ENCODE results near the gene LRCH4.
A peak's percentile ranks its signal among the peaks of the same experiment; 100 is the strongest.

The LRCH4 gene

GRCh38 chr7:100585511-100586265 is at the start of gene LRCH4:
Gene LRCH4 (minus strand): TSS chr7:100586129. CDS start chr7:100586100, 29 bp downstream.
- peak; percentile 60 for DNase-seq

GRCh38 chr7:100632951-100633717 is 47.2 kb upstream of the LRCH4 start:
- peak; percentile 79 for DNase-seq

- no peak for DNase-seq
These were observed 44.1 kb upstream of the LRCH4 start for GRCh38 chr7:100630066-100630465.

- peak; percentile 56 for DNase-seq
These were observed 43.3 kb upstream of the LRCH4 start for GRCh38 chr7:100629117-100629716.

- DNase-seq, result no peak
These were observed 41.3 kb upstream of the LRCH4 start for GRCh38 chr7:100627238-100627549.

- peak; percentile 93 for DNase-seq
These were observed 40.8 kb upstream of the LRCH4 start for GRCh38 chr7:100626530-100627237.

- no peak for DNase-seq
These were observed 40.1 kb upstream of the LRCH4 start for GRCh38 chr7:100626055-100626454.

GRCh38 chr7:100623951-100624824 is 38.3 kb upstream of the LRCH4 start:
- no peak for DNase-seq

- no peak for DNase-seq
These were observed 35.6 kb upstream of the LRCH4 start for GRCh38 chr7:100621554-100621953.

GRCh38 chr7:100620804-100621203 is 34.9 kb upstream of the LRCH4 start:
- DNase-seq, result no peak

GRCh38 chr7:100620239-100620638 is 34.3 kb upstream of the LRCH4 start:
- DNase-seq, result no peak

GRCh38 chr7:100614308-100614861 is 28.5 kb upstream of the LRCH4 start:
- DNase-seq, result no peak

GRCh38 chr7:100613412-100614175 is 27.7 kb upstream of the LRCH4 start:
- no peak for DNase-seq

GRCh38 chr7:100612730-100613390 is 26.9 kb upstream of the LRCH4 start:
- no peak for DNase-seq

GRCh38 chr7:100611983-100612729 is 26.2 kb upstream of the LRCH4 start, which contains the start of gene MOSPD3:
Gene MOSPD3 (plus strand): TSS chr7:100612540. CDS start chr7:100612792, 252 bp downstream.
- DNase-seq, result peak; percentile 99

GRCh38 chr7:100609958-100610357 is 24.0 kb upstream of the LRCH4 start:
- DNase-seq, result no peak

GRCh38 chr7:100607111-100607510 is 21.2 kb upstream of the LRCH4 start:
- no peak for DNase-seq

- no peak for DNase-seq
These were observed 20.4 kb upstream of the LRCH4 start for GRCh38 chr7:100606313-100606712.
